Thyroid gland (tissue), 4 donors: ENCODE data around the gene LSAMP.

Source experiments
- POLR2A ChIP-seq, 2 donors: fragments of 450-650 bp; IDR thresholded peaks; one replicate each; pipeline ENCODE4 v1.6.1; 2017; ENCODE audit warnings: antibody characterized with exemption in 2 of 2, mild to moderate bottlenecking in 2 of 2, moderate library complexity in 1 of 2
- TF ChIP-seq, protein P1 (sequence below), 6 experiments: fragments of 200-600 bp in 3 of 6; fragments of 450-650 bp in 3 of 6; sonication (generic) in 3 of 6; IDR thresholded peaks; one replicate each; pipeline ENCODE4 v1.5.1; 2016 to 2019; ENCODE audit warnings: antibody characterized with exemption in 6 of 6, mild to moderate bottlenecking in 2 of 6, inconsistent platforms in 1 of 6, moderate library complexity in 1 of 6

DNA sequence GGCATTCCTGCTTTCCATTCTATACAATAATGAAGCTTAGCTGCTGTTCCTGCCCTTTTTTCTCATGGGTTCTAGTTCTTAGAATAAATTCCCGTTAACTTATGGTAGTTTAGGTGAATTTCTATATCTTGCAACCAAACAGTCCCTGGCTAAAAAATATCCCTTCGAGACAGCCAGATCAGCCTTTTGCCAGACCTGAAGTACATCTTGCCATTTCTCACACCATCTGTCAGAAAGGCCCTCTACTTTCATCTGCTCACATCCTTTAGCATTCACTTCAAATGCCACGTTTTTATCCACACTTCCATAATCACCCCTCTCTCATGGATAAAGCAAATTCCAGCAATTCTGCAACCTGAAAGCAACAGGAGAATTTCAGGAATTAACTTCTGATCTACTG lies 676.6 kb downstream of the LSAMP start:
- TF ChIP-seq, protein P1, sequence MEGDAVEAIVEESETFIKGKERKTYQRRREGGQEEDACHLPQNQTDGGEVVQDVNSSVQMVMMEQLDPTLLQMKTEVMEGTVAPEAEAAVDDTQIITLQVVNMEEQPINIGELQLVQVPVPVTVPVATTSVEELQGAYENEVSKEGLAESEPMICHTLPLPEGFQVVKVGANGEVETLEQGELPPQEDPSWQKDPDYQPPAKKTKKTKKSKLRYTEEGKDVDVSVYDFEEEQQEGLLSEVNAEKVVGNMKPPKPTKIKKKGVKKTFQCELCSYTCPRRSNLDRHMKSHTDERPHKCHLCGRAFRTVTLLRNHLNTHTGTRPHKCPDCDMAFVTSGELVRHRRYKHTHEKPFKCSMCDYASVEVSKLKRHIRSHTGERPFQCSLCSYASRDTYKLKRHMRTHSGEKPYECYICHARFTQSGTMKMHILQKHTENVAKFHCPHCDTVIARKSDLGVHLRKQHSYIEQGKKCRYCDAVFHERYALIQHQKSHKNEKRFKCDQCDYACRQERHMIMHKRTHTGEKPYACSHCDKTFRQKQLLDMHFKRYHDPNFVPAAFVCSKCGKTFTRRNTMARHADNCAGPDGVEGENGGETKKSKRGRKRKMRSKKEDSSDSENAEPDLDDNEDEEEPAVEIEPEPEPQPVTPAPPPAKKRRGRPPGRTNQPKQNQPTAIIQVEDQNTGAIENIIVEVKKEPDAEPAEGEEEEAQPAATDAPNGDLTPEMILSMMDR (IDR thresholded peaks at IDR 0.05), result no peak
- TF ChIP-seq POLR2A (IDR thresholded peaks at IDR 0.05), result no peak
